GM11168 (cell line): ENCODE measurements around the gene PCBD2.
"Not testable (repeated sequence)": the region's sequence is repeated elsewhere in the genome, so short reads cannot be mapped to it uniquely, and the experiment has no call there.

Experiments used
- in situ Hi-C: fragments of 300-500 bp; cut with MboI; formaldehyde crosslinking; loops from one replicate; pipeline ENCODE4 v1.12.0; 2022; ENCODE audit warnings: low sequenced_read_pairs; ENCODE audit not compliant: unreplicated experiment

Gene PCBD2

DNA sequence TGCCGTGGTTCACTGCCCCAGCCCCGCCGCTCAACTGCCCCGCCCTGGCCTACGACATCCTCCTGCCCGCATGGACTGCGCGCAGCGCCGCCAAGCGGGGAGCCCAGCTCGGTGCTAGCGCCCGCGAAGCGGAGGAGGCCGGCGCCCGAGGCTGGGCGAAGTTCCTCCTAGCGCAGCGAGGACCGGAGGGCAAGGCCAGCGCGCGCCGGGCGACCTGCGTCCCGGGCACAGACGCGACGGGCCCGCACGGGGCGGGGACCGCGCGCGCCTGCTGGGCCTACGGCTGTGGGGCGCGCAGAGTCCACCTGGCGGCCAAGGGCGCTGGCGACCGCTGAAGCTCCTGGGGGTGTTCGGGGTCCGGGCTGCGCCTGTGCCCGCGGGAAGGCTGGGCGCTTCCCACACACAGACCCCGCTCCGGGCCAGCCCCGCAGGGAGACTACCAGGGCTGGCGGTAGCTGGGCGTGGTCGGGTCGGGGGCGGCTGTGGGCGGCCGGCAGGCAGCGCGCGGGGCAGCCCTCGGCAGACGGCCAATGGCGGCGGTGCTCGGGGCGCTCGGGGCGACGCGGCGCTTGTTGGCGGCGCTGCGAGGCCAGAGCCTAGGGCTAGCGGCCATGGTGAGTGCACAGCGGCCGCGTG, at the start of gene PCBD2:
Gene PCBD2 (plus strand): TSS at position 522 of the 636 bp plus-strand sequence. CDS start 9 bp downstream, at position 531.
- in situ Hi-C loops, result loop anchor here (10.0 kb wide), 1 partner anchor 160 kb away; no protein-coding TSS in a partner anchor

DNA sequence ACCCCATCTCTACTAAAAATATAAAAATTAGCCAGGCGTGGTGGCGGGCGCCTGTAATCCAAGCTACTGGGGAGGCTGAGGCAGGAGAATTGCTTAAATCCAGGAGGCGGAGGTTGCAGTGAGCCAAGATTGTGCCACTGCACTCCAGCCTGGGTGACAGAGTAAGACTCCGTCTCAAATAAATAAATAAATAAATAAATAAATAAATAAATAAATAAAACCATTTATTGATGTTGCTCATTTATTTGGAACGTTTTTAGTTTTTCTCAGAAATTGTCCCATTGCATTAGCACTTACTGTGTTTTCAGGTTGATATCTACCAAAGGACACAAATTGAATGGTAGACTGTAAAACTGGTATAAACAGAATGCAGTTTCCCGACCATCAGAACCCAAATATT, 48.5 kb upstream of the PCBD2 start:
- in situ Hi-C loops, result not testable (repeated sequence)

DNA sequence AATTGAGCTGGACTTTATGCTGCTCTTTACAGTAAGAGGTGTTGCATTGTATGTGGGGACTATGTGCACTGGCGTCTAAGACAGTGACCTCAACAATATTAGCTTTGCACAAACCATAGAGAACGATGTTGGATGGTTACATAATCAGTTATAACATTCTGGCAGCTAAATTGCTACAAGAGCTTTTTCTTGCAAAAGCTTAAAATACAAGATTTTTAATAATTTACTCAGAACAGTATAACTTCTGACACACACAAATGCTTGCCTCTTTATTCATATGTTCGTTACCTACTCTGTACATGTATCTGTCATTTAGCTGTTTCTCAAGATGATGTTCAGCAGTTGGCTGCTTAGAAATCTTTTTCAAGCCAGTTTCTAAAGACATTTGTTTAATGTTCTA, 47.5 kb upstream of the PCBD2 start:
- in situ Hi-C loops, result no loop called here

DNA sequence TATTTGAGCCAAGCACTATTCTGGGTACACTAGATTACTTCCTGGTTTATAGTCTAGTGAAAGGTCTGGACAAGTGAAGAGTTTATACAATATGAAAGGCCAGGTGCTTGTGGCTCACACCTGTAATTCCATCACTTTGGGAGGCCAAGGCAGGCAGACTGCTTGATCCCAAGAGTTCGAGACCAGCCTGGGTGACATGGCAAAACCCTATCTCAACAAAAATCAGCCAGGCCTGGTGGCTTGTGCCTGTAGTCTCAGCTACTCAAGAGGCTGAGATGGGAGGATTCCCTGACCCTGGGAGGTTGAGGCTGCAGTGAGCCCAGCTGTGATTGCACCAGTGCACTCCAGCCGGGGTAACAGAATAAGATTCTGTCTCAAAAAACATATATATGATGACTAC, 40.2 kb upstream of the PCBD2 start:
- in situ Hi-C loops, result no loop called here

- in situ Hi-C loops, result no loop called here
Observed at GRCh38 chr5:134873494-134873893, 31.4 kb upstream of the PCBD2 start.

DNA sequence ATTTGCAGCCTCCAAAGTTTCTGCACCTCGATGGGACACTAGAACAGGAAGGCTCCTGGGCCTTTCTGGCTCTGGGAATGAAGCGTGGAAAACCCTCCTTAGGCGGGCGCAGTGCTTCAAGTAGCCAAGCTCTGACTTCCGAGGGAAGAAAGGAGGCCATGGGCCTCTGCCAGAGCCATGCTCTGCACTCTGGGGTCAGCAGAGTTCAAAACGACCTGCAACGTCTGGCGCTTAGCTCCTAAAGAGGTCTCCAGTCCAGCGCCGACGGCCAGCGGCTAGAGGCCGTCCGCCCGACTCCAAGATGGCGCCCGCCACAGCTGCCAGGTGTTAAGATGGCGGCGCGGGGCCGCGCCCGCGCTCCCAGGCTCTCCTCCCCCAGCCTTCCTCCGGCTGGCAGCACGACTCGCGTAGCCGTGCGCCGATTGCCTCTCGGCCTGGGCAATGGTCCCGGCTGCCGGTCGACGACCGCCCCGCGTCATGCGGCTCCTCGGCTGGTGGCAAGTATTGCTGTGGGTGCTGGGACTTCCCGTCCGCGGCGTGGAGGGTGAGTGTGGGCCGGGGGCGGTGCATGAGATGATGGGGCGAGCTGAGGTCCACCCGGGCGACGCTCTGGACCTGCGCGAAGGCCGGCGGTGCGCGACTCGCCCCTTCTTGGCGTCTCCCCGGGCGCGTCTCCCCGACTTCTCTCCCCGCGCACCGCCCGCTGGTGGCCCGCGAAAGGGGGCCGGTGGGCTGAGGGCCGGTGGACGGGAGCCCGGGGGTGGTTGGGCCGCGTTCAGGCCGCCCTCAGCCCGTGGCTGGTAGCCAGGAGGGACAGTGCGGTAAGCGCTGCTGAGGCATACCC, 30.7 kb upstream of the PCBD2 start, which contains the start of gene TXNDC15:
Gene TXNDC15 (plus strand): TSS at position 385 of the 844 bp plus-strand sequence. CDS start 57 bp downstream, at position 442.
- in situ Hi-C loops, result no loop called here

GRCh38 chr5:134874831-134875655, 29.9 kb upstream of the PCBD2 start:
- in situ Hi-C loops, result no loop called here

DNA sequence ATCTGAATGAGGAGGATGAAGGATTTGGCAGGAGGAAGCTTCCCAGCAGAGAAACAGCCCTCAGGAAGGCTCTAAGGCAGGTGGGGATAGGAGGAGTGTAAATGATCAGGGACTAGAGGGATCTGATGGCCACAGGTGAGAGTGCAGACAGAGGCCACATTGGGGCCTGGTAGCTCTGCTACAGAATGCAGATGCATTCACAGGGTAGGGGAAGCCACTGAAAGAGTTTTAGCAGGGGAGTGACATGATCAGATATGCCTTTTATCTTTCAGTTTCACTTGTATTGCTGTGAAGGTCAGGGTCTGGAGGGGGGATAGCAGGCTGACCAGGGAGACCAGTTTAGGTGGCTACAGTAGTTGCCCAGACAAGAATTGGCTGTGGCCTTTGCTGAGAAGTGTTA, 27.8 kb upstream of the PCBD2 start:
- in situ Hi-C loops, result no loop called here

DNA sequence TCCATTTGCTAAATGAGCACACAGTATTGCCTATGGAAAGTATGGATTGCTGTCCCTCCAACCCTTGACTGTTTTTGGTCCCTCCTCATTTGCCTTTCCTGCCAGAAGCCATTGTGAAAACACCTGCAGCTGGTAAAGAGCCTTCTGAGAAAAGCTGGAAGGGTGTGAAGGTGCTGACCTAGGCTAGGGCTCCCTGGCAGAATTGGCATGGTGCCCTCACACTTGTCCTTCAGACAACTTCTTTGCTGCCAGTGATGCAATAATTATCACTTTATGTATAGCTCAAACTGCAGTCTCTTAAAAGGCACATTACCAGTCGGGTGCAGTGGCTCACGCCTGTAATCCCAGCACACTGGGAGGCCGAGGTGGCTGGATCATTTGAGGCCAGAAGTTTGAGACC, 26.5 kb upstream of the PCBD2 start:
- in situ Hi-C loops, result no loop called here

- in situ Hi-C loops, result no loop called here
Observed at GRCh38 chr5:134879456-134879855, 25.5 kb upstream of the PCBD2 start.

DNA sequence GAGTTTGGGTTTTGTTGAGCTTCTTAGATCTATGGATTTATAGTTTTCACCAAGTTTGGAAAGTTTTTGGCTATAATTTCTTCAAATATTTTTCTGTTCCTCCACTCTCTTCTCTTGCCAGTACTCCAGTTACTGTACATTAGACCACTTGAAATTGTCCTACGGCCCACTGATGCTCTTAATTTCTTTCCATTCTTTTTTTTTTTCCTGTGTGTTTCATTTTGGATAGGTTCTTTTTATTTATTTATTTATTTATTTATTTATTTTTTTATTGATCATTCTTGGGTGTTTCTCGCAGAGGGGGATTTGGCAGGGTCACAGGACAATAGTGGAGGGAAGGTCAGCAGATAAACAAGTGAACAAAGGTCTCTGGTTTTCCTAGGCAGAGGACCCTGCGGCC, 24.0 kb upstream of the PCBD2 start:
- in situ Hi-C loops, result not testable (repeated sequence)

DNA sequence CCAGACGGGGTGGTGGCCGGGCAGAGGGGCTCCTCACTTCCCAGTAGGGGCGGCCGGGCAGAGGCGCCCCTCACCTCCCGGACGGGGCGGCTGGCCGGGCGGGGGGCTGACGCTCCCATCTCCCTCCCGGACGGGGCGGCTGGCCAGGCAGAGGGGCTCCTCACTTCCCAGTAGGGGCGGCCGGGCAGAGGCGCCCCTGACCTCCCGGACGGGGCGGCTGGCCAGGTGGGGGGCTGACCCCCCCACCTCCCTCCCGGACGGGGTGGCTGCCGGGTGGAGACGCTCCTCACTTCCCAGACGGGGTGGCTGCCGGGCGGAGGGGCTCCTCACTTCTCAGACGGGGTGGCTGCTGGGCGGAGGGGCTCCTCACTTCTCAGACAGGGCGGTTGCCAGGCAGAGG, 23.2 kb upstream of the PCBD2 start:
- in situ Hi-C loops, result not testable (repeated sequence)

- in situ Hi-C loops, result no loop called here
Observed at GRCh38 chr5:134887593-134888159, 17.3 kb upstream of the PCBD2 start.

DNA sequence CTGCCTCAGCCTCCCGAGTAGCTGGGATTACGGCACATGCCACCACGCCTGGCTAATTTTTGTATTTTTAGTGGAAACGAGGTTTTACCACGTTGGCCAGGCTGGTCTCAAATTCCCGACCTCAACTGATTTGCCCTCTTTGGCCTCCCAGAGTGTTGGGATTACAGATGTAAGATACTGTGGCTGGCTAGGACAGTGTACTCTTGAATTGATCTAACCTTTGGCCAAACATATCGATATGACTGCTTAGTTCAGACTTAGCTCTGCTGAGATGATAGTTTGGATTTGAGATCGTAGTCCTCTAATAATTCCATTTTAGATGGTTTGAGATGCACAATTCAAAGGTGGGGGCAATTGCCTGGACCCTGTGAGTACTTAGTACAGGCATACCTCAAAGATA, 15.6 kb upstream of the PCBD2 start:
- in situ Hi-C loops, result no loop called here

DNA sequence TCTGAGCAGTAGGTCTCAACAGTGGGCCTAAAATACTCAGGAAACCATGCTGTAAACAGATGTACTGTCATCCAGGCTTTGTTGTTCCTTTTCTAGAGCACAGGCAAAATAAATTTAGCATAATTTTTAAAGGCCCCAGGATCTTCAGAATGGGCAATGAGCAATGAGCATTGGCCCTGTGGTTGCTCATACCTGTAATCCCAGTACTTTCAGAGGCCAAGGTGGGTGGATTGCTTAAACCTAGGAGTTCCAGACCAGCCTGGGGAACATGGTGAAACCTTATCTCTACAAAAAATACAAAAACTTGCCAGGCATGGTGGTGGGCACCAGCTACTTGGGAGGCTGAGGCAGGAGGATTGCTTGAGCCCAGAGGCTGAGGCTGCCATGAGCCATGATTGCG, 13.5 kb upstream of the PCBD2 start:
- in situ Hi-C loops, result no loop called here

DNA sequence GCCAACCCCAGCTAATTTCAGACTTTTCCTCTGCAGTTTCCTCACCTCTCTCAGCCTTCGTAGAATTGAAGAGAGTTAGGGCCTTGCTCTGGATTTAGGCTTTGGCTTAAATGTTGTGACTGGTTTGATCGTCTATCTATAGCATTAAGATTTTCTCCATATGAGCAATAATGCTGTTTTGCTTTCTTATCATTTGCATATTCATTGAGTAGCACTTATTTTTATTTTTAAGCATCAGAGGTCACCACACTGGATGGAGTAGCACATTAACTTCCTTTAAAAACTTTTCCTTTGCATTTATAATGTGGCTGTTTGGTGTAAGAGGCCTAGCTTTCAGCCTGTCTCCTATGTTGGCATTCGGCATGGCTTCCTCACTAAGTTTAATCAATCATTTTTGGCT, 12.6 kb upstream of the PCBD2 start:
- in situ Hi-C loops, result no loop called here

DNA sequence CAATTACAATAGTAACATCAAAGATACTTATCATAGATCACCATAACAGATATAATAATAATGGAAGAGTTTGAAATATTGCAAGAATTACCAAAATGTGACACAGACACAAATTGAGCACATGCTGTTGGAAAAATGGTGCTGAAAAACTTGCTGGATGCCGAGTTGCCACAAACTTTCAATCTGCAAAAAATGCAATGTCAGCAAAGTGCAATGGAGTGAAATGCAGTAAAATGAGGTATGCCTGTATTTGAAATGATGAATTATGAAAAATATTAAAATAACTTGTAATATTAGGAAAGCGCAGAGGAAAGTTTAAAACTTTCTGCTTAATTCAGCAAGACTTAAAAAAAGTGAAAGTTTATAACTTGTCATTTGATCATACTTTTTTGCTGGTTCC, 12.0 kb upstream of the PCBD2 start:
- in situ Hi-C loops, result no loop called here

GRCh38 chr5:134893748-134894505, 11.0 kb upstream of the PCBD2 start:
- in situ Hi-C loops, result no loop called here

GRCh38 chr5:134902071-134902801, 2.7 kb upstream of the PCBD2 start:
- in situ Hi-C loops, result loop anchor here (10.0 kb wide), 1 partner anchor 157 kb away; no protein-coding TSS in a partner anchor
